Stimulated activated CD8-positive, alpha-beta memory T cell treated with anti-CD3 and anti-CD28 coated beads, Interleukin-15, amount 100 ng/mL, for 48 hours (primary cell): ENCODE results near the gene IVD.

ENCODE experiments used
- DNase-seq, 2 donors: peaks; one replicate each; pipeline ENCODE4 v3.0.0-alpha.2; 2020; ENCODE audit warnings: low read depth in 2 of 2

IVD gene

DNA sequence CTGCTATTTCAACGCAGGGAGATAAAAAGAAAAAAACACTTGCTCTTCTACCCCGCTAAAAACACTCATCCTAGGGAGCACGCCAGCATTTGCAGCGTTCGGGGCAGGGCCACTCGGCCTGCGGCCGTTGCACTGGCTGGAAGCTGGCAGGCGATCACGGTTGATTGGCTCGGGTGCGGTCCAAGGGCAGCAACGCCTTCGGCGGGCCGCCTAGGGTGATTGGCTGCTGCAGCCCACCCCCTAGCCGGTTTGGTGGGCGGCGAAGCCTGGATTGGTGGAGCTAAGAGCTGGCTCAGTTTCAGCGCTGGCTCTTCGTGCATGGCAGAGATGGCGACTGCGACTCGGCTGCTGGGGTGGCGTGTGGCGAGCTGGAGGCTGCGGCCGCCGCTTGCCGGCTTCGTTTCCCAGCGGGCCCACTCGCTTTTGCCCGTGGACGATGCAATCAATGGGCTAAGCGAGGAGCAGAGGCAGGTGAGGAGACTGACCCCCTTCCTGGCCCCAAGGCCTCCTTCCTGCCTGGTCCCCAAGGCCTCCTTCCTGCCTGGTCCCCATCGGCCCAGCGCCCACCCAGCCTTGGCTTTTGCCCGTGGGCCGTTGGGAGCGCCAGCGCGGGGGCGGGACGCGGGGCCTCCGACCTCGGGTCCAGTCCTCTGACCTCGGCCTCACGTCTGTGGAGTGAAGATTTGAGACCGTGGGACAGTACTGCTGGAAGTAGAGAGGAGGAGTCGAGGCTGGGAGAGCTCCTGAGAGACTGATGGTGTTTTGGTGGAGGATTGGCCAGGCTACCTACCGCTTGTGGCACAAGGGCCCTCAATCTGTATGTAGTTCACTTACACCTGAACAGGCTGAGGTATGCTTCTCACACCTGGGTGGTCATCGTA lies at the start of gene IVD:
Gene IVD, plus strand, starts transcription at position 295 of the 881 bp plus-strand sequence. Its CDS starts 33 bp downstream, at position 328.
- peak; percentile 92 for DNase-seq

DNA sequence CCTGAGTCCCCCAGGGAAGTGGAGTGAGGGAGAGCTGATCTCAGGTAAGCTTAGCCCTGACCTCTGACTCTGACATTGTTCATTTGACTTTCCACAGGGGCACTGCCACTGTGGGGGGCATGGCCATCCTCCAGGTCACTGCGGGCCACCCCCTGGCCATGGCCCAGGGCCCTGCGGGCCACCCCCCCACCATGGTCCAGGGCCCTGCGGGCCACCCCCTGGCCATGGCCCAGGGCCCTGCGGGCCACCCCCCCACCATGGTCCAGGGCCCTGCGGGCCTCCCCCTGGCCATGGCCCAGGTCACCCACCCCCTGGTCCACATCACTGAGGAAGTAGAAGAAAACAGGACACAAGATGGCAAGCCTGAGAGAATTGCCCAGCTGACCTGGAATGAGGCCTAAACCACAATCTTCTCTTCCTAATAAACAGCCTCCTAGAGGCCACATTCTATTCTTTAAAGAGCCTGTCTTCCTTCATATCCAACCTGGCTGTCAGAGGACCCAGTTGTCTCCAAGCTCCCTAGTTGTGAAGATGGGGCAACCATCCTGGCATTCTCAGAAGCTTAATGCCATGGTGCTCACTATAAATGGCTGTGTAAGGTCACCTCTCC lies 49.5 kb upstream of the IVD start:
- no peak for DNase-seq

DNA sequence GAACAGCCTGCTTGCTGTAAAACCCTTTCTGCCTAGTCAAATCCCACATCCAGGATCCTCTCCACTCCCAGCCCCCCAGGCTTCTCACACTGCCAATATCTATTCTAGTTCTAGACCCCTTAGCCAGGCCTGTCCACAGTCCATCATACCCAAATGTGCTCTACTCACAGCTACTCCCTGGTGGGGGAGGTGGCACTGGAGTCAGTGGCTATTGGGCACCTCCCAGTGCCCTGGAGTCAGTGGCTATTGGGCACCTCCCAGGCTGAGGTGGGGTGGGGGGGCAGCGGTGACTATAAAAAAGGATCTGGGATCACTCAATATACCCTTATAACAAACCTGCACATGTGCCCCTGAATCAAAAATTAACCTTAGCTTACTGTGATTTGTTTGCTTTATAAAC lies 48.3 kb upstream of the IVD start:
- no peak for DNase-seq

DNA sequence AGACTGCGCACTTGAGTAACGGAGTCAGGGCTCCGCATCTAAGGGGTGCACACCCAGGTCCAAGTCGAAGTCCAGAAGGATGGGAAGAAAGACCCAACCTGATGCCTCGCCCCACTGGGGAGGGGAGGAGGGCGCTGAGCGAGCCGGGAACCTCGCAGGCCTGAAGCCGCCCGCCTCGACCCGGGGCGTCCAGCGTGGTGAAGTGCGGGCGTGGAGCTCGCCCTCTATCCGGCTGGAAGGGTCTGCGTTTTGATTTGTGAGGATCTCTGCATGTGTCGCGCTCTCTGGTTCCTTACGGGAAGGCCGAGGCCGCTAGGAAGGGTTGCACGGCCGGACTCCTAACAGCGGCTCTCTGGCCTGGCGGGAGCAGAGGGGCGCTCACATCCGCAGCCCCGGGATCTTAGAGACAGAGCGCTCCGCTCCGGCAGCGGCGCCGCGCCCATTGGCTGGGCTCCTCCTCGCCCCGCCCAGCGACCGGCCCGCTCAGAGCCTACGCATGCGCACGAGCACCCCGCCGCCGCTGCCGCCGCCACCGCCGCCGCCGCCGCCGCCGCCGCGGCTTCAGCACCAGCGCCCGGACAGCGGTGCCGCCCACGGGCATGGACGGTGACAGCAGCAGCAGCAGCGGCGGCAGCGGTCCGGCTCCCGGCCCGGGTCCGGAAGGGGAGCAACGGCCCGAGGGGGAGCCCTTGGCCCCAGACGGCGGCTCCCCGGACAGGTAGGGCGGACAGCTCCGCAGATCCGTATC lies 47.7 kb upstream of the IVD start, which contains the start of gene DISP2:
Gene DISP2, plus strand, starts transcription at position 497 of the 748 bp plus-strand sequence. Its CDS starts 103 bp downstream, at position 600.
- DNase-seq, result peak; percentile 77 to 85

DNA sequence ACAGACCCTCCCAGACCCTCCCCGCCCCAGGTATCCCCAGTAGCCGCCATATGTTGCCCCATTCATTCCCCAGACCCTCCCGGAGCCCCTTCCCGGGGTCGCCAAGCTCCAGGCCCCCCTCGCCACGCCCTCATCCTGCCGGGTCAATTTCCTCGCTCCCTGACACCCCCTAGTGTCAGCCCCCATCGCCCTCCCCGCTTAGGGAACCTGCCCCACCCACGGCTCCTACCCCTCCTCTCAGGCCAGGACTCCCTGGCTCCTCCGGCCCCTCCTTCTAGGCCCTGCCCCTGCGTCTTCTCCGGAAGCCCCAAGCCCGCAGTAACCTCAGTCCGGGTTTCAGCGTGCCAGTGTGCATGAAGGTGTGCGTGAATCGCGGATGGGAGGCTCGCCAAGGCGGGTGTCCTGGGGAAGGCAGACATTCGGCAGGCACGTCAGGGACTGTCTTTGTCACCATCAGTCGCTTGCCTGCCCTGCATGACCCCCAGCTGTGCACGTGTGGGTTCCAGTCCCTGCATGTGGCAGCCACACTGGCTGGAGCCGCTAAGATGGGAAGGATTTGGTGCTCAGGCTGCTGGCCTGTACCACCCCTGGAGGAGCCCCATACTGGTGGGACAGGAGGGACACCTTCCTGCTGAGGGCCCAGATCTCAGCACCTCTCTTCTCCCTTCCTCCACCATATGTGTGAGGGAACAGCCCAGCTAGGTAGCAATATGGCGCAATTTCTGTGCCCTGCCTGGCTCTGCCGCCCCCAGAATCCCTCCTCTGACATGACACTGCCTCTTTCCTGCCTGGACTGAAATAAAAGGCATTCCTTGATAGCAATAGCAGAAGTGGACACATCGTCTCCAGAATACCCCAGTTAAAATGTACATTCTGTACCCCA lies 46.9 kb upstream of the IVD start:
- DNase-seq, result no peak

DNA sequence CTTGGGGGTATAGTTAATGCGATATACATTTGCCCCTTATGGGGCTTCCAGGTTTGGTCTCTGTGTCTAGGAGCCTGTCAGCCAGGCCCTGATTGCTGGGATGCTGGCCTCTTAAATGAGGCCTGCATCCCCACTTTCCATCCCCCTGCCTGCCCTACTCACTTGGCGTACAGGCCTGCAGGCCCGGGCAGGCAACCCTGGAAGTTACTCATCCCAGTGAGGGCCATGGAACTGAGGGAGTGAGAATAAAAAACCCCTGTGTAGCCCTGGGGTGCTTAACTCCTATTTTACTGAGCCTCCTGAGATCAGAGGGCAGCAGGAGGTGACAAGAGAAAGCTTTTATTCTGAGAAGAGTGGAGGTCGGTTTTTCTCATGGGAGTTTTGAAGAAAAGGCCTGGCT lies 45.6 kb upstream of the IVD start:
- DNase-seq, result no peak

DNA sequence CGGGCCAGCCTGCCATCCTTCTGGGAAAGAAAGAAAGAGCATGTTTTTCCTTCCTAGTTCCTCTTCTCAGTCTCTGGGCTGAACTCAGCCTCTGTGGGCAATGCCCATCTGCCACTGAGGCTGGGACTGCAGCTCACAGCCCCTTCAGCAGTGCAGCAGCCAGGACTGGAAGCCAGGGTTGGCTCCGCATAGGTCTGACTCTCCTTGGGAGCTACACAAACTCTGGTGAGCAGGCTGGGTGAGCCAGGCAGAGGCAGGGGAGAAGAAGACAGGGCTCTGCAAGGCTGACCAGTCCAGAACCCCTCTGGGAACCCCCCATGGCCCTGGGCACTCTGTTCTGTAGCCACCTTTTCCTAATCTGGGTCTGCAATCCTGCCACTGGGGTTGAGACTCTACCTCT lies 44.0 kb upstream of the IVD start:
- DNase-seq, result no peak

DNA sequence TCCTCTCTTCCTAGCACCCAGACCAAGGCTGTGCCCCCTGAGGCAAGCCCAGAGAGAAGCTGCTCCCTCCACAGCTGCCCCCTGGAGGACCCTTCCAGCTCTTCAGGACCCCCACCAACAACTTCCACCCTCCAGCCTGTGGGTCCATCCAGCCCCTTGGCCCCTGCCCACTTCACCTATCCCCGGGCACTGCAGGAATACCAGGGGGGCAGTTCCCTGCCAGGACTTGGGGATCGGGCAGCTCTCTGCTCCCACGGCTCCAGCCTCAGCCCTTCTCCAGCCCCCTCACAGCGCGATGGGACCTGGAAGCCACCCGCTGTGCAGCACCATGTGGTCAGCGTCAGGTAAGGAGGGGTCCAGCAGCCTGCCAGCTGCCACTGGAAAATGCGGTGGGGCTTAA lies 42.0 kb upstream of the IVD start:
- no peak for DNase-seq

DNA sequence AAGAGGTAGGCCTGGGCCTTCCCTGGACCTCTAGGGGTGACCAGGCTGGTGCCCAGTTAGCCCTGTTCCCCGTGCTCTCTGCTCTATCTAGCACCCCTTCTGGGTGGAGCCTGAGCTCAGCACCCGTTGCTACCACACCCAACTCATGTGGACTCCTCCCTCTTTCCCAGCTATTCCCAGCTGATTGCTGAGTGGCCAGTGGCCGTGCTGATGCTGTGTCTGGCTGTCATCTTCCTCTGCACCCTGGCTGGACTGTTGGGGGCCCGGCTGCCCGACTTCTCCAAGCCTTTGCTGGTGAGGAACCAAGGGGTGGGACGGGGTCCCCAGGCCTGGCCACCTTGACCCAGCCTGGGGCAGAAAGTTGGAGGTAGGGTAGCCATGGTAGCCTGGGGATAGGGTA lies 41.3 kb upstream of the IVD start:
- no peak for DNase-seq

DNA sequence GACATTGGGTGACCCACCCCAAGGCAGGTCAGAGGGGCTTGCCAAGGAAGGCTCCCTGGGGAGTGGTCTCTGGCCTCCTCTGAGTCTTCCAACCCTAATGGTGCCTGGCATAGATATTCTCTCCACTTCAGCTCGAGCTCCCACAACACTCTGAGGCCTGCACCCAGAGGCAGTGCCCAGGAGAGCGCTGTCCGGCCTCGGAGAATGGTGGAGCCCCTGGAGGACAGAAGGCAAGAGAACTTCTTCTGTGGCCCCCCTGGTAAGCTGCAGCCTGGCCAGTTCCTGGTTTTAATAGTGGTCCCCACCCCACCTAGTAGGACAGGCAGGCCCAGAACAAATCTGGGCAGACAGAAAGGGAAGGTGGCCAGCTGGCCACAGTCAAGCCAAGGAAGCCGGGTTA lies 40.6 kb upstream of the IVD start:
- no peak for DNase-seq

DNA sequence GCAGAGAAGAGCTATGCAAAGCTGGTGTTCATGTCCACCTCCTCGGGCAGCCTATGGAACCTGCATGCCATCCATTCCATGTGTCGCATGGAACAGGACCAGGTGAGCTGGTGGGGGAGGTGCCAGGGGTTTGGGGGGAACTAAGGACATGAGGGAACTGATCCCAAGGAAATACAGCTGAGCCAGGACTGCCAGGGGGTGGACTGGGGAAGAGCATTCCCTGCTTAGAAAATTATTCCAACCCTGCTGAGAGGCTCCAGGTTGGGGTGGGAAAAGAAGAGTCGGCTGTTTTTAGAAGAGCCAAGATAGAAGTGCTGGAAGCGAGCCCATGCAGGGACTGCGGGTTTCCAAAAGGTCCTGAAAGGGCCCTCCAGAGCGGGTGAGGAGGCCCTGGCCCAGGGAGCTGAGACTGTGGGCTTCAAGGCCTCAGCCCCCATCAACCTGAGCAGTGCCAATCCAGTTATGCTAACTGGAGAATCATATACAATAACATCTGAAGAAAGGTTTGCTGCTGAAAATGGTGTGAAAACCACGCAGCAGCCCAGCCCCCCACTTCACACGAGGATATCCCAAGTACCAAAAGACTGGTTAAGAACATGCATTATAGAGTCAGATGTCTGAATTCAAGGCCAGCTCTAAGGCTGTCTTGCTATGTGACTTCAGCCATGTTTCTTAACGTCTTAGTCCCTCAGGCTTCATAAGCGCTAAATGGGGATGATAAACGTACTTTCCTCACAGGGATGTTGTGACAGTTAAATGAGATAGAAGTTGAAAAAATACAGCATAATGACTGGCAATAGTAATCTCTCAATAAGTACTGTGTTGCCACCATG lies 39.8 kb upstream of the IVD start:
- no peak for DNase-seq

DNA sequence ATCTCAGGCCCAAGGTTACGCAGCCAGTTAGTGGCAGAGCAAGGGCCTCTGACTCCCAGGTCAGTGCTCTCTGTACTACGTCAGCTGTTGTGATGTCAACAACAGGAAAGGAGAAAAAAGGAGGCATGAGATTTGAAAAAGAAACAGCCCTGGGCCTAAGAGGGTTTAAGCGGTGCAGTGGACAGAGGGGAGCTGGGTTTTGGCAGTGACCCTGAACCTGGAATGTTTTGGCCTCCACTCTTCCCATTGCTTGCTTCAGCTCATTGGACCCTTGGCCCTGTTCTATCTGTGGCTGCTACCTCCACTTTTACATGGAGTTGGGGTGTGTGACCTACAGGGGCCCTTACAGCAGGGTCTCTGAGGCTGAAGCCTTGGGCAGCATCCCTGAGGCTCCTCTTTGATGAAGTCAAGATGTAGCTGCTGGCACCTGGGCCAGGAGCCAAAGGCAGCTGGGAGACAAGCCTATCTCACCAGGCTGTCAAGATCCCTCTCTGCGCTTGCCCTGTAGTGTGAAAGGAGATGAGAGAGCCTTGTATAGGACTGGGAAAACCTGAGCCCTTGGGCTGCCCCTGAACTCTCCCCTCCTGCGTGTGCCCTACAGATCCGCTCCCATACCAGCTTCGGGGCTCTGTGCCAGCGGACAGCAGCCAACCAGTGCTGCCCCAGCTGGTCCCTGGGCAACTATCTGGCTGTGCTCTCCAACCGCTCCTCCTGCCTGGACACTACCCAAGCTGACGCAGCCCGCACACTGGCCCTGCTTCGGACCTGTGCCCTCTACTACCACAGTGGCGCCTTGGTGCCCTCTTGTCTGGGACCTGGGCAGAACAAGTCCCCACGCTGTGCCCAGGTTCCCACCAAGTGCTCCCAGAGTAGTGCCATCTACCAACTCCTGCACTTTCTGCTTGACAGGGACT lies 38.9 kb upstream of the IVD start:
- DNase-seq, result no peak

DNA sequence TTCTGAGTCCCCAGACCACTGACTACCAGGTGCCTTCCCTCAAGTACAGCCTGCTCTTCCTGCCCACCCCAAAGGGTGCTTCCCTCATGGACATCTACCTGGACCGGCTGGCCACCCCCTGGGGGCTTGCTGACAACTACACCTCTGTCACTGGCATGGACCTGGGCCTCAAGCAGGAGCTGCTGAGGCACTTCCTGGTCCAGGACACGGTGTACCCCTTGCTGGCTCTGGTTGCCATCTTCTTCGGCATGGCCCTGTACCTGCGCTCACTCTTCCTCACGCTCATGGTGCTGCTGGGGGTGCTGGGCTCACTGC lies 38.3 kb upstream of the IVD start:
- DNase-seq, result no peak

DNA sequence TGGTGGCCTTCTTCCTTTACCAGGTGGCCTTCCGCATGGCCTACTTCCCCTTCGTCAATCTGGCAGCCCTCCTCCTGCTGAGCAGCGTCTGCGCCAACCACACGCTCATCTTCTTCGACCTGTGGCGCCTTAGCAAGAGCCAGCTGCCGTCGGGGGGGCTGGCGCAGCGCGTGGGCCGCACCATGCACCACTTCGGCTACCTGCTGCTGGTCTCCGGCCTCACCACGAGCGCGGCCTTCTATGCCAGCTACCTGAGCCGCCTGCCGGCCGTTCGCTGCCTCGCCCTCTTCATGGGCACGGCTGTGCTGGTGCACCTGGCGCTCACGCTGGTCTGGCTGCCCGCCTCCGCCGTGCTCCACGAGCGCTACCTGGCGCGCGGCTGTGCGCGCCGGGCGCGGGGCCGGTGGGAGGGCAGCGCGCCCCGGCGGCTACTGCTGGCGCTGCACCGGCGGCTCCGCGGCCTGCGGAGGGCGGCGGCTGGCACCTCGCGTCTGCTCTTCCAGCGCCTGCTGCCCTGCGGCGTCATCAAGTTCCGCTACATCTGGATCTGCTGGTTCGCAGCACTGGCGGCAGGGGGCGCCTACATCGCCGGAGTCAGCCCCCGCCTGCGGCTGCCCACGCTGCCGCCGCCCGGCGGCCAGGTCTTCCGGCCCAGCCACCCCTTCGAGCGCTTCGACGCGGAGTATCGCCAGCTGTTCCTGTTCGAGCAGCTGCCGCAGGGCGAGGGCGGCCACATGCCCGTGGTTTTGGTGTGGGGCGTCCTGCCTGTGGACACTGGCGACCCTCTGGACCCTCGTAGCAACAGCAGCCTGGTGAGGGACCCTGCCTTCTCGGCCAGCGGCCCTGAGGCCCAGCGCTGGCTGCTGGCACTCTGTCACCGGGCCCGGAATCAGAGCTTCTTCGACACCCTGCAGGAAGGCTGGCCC lies 37.6 kb upstream of the IVD start:
- peak; percentile 83 to 85 for DNase-seq

DNA sequence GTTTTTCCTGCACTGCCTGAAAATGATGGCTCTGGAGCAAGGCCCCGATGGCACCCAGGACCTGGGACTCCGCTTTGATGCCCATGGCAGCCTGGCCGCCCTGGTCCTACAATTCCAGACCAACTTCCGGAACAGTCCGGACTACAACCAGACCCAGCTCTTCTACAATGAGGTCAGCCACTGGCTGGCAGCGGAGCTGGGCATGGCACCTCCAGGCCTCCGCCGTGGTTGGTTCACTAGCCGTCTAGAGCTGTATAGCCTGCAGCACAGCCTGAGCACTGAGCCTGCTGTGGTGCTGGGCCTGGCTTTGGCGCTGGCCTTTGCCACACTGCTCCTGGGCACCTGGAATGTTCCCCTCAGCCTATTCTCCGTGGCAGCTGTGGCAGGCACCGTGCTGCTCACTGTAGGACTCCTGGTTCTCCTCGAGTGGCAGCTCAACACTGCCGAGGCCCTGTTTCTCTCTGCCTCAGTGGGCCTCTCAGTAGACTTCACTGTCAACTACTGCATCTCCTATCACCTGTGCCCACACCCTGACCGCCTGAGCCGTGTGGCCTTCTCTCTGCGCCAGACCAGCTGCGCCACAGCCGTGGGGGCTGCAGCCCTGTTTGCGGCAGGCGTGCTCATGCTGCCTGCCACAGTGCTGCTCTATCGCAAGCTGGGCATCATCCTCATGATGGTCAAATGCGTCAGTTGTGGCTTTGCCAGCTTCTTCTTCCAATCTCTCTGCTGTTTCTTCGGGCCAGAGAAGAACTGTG lies 36.7 kb upstream of the IVD start:
- no peak for DNase-seq

DNA sequence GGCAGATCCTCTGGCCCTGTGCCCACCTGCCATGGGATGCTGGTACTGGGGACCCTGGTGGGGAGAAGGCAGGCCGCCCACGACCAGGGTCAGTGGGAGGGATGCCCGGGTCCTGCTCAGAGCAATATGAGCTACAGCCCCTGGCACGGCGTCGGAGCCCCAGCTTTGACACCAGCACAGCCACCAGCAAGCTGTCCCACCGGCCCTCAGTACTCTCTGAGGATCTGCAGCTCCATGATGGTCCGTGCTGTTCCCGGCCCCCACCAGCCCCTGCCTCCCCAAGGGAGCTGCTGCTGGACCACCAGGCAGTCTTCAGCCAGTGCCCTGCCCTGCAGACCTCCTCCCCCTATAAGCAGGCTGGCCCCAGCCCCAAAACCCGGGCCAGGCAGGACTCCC lies 36.1 kb upstream of the IVD start:
- DNase-seq, result no peak

DNA sequence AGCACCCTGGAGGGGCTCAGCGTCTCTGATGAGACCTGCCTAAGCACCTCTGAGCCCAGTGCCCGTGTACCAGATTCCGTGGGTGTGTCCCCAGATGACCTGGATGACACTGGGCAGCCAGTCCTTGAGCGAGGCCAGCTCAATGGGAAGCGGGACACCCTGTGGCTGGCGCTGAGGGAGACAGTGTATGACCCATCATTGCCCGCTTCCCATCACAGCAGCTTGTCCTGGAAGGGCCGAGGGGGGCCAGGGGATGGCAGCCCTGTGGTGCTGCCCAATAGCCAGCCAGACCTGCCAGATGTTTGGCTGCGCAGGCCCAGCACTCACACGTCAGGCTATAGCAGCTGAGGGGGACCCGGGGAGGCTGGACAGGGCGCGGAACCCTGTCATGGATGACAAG lies 35.6 kb upstream of the IVD start:
- DNase-seq, result no peak

DNA sequence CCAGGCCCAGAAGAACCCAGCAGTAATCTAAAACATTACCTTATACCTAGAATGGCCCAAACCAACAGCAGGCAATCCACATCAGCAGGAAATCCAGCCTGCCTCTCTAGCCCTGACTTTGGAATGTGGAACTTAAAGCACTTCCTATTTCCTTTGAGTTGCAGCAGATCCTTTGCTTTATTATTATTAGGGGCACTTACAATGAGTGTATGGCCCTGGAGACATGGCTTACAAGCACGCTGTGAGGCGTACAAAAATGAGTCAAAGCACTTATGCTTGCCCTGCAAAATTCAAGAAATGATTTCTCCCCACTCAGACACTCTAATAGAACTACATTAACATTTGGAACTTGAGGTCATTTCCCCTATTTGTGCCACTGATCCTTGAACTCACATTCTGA lies 32.6 kb upstream of the IVD start:
- no peak for DNase-seq
